HG03064 (cell line): ENCODE results near the gene DGUOK.

Source experiments
- ATAC-seq: cut with Tn5 transposase; IDR thresholded peaks from one replicate; pipeline ENCODE4 v1.9.1; 2021; ENCODE audit warnings: low read depth; ENCODE audit not compliant: unreplicated experiment

DGUOK gene

DNA sequence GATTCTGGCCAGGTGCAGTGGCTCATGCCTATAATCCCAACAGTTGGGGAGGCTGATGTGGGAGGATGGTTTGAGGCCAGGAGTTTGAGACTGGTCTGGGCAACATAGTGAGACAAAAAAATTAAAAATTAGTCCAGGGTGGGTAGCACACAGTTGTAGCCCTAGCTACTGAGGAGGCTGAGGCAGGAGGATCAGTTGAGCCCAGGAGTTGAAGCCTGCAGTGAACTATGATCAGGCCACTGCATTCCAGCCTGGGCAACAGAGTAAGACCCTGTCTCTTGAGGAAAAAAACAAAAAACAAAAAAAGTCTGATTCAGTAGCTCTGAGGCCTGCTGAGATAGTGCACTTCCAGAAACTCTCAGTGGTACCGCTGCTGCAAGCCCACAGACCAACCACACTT lies 50.1 kb downstream of the DGUOK start:
- ATAC-seq, result no peak

DNA sequence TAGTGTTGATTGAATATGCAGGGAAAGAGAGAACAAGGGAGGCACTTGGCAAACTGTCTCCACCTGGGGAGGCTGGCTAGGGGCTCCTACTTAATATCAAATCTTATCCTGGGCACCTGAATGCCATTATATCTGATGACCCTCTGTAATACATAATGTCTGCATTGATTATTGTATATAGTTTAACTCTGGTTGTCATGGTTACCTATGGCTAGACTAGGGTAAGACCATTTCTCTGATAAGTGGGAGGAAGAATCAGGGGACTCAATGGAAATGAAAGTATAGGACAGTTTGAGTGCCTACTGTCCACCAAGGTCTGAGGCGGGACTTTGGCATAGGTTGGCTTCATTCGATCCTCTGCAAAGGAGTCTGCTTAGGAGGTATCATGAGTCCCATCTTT lies 50.8 kb downstream of the DGUOK start:
- ATAC-seq, result no peak

DNA sequence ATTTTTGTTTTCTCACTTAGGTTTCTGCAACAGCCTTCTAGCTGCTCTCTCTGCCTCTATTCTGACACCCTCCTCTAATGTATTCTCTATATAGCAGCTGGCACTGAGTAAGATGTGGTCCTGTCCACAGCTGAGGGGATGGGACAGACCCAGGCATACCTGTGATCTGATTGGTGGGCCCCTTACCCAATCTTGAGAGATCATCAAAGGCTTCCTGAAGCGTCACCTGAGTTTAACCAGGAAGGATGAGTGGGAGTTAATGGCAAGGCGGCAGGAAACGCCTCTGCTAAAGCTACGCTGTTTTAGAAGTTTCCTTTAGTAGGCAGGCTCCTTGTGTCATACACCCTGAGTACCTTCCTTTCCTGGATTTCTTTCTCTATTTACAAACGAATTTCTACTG lies 52.3 kb downstream of the DGUOK start:
- no peak for ATAC-seq

DNA sequence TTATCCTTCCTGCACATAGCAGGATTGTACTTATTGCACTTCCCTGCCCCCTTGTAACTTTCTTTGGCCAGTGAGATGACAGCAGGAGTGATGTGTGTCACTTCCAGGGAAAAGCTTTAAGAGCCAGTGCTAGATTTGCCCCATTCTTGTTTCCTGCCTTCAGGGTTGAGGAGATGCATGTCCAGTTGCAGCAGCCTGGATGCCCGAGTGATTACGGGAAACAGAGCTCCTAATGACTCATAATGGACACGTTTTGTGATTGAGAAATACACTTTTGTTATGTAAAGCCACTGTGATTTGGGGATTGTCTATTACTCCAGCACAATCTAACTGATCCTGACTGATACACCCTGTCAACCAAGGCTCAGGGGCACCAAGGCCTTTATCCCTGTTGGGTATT lies 53.0 kb downstream of the DGUOK start:
- no peak for ATAC-seq

DNA sequence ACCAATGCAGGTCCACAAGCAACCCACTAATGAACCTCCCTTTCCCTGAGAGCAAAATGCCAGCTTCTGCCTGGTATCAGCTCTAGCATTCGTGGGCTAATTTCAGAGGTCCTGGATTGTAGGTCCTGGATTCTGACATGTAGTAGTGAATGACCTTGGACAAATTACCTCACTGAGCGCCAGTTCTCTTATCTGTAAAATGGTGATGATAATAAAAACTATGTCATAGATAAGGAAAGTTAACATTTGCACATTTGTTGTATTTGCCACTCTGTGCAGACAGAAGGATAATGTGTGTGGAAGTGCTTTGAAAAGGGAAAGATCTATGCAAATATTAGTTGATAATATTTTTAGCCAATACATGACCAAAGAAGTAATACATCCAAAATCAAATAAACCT lies 53.9 kb downstream of the DGUOK start:
- ATAC-seq, result no peak

DNA sequence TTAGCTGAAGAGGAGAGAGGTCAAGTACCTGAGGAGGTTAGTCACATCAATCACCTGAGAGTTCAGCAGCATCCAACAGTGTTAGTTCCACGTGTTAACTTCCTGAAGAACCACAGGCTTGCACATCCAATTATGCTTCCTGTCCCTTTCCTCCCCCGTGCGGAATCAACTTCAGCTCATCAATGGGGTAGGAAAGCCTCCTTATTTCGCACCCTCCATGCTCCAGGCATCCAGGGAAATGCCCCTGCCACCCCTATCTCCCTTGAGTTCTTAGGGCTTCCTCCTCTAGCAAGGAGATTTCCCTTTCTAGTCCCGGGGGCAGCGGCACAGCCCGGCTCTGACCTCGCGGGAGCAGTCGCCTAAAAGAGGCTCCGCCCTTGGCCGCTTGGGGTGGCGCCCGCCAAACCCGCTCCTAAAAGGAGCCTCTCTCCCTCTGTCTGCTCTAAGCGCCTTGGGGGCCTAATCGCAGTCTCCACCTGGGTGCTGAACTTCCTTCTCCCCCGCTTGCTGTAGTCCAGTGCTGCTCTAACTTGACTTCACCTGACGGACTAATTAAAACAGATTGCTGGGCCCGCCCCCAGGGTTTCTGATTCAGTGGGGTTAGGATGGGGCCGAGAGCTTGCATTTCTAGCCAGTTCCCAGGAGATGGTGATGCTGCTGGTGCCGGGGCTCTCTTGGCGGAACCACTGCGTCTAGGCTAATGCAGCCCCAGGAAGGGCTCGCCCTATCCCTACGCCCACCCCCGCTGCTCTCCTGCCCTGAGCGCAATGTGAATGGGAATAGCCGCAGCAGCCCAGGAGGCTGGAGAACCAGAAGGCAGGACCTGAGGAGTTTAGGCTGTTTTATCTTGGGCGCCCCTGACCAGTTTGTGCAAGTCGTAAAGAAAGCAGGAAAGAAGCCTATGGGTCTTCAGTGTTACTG lies 54.7 kb downstream of the DGUOK start:
- ATAC-seq, result no peak

DNA sequence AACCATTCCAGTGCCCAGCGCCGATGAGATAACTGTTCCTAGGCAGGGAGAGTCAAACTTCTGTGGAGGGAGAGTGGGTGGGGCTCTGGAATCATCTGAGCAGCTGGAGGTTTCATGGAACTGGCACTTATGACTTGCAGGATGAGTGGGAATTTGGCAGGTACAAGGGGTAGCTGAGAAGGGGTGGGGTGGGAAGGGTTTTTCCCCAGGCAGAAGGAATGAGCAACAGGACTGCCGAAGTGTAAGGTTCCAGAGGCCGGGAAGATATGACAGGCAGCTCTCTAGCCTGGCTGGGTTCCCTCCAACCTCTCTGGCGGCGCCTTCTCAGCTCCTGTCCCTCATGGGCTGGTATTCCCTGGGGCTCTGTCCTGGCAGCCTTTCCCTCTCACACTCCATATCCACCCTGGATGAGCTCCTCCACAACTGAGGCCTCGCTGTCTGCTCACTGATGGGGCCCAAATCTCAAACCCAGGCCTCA lies 55.5 kb downstream of the DGUOK start:
- ATAC-seq, result no peak

DNA sequence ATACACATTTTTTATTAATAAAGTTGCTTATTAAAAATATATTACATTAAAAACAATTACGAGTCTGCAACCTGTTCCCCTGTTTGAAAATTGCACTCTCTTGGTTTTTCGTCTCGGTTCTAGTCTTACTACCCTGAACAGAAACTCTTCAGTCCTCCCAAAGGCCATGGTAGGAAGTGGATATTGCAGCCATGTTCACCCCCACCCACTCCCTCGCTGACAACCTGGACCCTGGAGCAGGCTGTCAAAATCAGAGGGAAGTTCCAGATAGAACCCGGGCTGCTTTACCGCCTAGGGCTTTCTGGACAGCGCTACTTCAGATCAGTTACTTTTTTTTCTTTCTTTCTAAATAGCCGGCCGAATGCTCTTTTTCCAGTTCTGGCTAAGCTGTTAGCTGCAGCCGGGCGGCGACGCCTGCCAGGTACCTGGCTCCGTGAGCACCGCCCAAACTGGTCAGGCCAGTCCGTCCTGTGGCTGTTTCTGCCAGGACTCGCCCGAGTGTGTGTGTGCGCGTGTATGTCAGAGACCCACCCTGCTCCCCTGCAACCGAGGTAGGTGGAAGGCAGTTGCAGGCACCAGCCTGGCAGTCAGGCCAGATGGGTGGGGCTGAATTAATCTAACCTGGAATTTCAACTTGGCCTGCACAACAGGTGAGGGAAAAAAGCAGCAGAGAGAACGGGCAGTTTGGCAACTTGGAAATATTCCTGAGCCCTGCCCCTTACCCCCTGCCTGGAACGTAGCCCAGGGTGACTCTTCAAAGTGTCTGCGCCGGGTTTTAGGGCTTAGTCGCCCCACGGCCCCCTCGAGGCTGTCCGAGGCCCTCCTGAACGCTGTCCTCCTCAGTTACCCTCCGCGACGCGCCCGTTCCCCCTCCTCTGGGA lies 56.9 kb downstream of the DGUOK start:
- no peak for ATAC-seq

DNA sequence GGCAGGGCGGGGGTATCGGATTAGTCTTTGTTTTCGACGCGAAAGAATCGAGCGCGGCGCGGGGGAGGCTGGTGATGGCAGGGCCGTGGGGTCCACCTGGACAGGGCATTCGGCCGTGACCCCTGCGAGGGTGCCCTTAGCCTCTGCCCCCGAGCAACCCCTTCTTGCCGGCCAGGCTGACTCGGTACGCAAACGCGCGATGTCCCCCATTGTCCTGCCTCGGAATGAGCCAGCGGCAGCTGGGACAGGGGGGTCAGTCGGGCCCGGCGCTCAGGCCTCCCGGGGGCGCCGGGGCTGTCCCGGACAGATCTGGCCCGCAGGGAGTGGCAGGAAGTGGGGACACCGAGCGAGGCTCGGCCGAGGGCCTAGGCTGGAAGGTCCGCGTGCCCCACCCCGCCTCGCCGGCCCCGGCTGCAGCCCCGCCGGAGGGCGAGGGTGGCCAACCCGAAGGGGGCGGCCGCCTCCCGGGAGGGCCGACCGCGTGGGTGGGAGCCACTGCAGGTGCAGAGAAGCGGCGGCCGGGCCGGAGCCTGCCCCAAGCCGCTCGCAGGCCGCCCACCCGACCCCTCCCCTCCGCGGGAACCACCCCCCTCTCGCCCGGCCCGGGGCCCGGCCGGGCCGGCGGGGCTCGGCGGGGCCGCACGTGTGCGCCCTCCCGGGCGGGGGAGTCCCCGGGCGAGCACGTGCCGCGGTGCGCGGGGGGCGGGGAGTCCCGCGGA lies 57.7 kb downstream of the DGUOK start, which contains the start of gene TET3:
Gene TET3 (plus strand): TSS at position 708 of the 719 bp plus-strand sequence. CDS start 1,494 bp downstream, outside the sequence.
- no peak for ATAC-seq

DNA sequence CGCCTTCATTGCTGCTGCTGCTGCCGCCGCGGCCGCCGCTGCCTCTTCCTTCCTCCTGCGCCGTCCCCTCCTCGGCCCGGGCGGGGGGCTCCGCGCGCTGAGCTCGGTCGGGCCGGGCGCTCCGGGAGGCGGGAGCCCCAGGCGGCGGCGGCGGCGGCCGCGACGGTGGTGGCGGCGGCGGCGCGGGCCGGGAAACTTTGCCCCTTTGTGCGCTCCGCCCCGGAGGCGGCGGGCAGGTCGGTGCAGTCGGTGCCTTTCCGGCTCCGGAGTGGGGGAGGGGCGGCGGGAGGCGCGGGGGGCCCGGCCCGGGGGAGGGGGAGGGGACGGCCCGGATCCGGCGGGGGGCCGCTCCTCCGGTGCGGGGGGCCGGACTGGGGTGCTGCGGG lies 58.2 kb downstream of the DGUOK start:
- ATAC-seq, result no peak

DNA sequence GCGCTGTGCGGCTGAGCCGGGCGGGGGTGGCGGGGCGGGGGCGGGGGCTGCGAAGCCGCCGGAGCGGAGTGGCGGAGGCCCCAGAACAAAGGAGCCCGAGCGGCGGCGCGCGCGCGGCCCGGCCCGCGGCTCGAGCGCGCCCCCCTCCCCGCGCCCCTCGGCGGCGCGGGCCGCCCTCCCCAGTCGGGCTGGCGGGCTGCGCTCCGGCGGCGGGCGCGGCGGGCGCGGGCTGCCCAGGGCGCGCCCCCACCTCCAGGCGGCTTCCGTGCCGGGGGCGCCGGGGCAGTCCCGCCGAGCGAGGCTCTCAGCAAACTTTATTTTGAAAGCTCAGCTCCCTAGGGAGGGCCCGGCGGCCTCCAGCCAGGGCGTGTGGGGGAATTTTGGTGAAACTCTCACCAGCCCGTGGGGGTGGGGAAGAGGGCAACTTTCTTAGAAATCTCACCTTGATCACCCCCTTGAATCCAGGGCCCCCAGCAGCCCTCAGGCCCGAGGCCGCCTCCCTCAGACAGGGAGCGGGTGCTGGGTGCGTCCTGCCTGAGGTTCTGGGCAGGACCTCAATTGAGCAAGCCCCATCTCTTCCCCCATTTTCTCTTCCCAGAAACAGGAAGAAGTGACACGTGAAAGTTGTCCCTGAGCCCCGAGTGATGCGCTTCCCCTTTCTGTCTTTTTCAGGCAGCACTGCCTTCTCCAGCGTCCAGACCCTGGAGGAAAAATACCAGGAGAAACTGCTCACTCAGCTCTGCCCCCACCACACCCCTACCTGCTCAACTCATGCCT lies 58.8 kb downstream of the DGUOK start:
- ATAC-seq, result no peak

DNA sequence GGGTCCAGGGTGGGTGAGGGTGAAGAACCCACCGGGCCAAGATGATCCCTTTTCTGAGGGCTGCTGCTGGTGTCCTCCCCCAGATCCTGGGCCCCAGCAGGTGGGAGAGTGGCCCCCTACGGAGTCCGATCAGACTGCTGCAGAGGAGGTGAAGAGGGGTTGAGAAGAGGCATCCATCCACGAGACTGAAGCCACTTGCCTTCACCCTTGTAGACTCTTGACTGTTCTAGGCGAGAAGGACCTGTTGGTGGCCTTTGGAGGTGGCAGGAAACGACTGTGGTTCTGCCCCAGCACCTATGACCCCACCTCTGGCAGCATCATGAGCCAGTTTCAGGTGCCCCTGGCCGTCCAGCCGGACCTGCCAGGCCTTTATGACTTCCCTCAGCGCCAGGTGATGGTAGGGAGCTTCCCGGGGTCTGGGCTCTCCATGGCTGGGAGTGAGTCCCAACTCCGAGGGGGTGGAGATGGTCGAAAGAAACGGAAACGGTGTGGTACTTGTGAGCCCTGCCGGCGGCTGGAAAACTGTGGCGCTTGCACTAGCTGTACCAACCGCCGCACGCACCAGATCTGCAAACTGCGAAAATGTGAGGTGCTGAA lies 59.5 kb downstream of the DGUOK start:
- ATAC-seq, result no peak

DNA sequence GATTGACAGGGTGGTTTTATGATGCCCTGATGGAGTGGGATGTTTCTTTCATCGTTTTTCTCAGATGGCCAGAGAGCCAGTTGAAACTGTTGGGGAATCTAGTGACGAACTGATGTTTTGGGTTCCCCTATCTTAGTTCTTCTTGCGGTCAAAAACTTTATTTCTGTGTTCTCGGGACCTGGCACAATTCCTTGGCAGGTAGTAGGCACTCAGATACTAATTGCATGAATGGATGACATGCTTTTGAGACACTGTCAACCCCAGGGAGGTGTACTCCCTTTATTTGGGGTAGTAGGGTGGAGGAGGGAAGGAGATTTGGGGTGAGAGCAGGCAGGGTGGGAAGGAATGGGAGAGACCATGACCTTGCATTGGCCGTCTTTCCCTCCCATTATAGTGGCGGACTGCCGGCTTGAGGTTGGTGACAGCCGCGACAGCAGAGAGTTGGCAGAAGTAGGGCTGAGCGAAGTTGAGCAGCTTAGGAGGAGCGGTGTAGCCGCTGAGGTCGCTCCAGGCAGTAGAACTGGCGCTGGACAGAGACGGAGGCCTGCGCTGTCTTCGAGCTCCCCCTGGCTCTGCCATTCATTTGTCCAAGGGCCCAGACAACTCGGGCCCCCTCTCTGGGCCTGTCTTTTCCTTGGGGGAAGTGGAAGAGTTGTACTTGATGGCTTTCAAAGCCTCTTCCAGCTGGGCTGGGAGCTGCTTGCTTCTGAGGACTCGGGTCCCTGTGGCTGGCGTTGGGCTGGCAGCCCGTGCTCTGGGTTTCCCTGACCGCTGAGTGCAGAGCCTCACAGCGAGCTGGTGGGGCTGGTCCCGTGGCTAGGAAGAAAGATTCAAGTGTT lies 60.6 kb downstream of the DGUOK start:
- no peak for ATAC-seq

DNA sequence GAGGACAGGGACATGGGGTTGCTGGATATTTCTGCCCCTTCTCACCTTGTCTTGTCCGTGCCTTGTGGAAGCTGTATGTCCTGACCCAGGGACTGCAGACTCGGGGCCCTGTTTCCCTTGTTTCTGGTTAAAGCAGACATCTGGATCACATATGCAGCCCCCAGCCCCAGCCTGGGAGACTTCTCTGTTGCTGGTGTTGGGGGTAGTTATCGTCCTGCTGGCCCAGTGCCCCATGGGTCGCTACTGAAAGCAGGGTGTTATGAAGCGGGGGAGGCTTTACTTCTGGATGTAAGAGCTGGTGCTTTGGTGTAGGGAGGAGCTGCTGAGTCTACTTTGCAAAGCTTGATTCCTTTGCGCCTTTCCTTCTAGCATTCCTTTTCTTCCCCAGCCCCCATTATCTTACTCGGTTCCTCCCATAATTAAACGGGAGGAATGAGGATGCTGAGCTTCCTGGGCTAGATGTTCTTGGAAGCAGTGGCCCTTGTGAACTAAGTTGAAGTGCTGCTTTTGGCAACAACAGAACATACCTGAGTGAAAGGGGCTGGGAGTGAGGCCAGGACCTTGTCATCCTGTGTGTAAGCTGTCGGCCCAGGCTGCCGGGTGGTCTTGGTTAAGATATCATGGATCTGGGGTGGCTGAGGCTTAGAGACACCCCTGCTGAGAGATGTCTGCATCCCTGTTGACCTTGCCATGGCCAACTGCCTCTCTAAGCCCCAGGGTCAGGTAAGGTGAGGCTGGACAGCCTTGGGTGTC lies 61.4 kb downstream of the DGUOK start:
- no peak for ATAC-seq

DNA sequence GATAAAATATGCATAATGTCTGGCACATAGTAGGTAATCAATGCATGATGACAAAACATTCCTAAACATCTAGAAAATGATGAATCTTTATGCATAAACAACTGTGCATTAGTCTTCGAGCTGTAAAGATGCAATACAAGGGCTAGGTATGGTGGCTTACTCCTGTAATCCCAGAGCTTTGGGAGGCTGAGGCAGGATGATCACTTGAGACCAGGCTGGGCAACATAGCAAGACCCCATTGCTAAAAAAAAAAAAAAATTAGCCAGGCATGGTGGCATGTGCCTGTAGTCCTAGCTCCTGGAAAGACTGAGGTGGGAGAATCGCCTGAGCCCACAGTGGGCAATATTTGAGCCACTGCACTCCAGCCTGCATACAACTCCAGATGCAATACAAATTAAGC lies 63.3 kb downstream of the DGUOK start:
- ATAC-seq, result no peak

DNA sequence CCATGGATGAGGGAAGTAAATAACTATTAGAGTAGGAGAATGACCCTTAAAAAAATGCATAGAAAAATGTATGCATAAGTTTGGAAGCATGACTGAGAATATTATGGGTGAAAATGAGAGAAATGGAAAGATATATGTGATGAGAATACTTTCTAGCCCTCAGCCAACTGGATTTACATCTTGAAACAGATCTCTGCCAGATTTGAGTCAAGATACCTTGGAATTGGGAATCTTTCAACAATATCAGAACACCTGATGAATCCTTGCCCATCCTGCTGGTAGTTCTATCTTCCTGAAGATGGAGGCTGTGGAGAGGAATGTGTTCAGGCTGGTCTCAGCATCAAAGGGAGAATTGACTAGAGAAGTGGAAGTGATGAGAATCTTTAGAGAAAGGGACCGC lies 63.9 kb downstream of the DGUOK start:
- ATAC-seq, result no peak

DNA sequence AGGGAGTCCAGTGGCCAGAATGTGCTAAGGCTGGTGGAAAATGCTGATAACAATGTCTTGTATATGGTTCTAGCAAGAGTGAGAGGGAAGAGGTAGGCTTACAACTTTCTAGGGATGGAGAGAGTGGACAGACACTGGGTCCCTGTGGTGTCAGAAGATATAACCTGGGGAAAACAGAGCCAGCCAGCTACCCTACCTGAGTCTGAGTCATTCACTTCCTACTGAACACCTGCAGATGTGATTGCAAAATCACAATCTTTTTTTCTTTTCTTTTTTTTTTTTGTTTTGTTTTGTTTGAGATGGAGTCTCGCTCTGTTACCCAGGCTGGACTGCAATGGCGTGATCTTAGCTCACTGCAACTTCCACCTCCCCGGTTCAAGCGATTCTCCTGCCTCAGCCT lies 65.4 kb downstream of the DGUOK start:
- ATAC-seq, result no peak

DNA sequence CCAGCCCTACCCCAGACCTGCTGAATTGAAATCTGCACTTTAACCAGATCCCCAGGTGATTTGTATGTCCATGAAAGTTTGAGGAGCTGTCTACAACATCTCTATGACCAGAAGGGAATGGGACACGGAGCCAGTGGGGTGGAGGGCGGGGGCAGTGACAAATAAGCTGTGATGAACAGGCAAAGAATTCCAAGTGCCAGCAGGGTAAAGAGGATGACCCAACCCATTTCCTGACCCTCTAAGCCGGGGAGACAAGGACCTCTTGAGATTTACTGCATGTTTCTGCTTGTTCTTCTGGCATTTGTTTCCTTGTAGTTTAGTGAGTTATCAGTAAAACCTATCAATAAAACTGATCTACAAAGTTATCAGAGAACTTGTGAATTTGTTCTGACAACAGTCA lies 66.7 kb downstream of the DGUOK start:
- ATAC-seq, result no peak
